ENCODE data around the gene SEC16B.

Gene SEC16B

GRCh38 chr1:177975588-177976495 lies 6.0 kb upstream of the SEC16B start:
- DNase-seq, result peak; percentile 71

GRCh38 chr1:177973585-177973984 lies 3.7 kb upstream of the SEC16B start:
- DNase-seq, result no peak

- no peak for DNase-seq
These were observed 749 bp downstream of the SEC16B start for GRCh38 chr1:177969109-177969508.

GRCh38 chr1:177966199-177966598 lies 3.7 kb downstream of the SEC16B start:
- peak; percentile 28 for DNase-seq

- DNase-seq, result no peak
These were observed 4.6 kb downstream of the SEC16B start for GRCh38 chr1:177965293-177965692.

GRCh38 chr1:177964336-177964735 lies 5.5 kb downstream of the SEC16B start:
- DNase-seq, result no peak

- no peak for DNase-seq
These were observed 8.8 kb downstream of the SEC16B start for GRCh38 chr1:177960939-177961622.

- DNase-seq, result peak; percentile 31
These were observed 9.9 kb downstream of the SEC16B start for GRCh38 chr1:177959811-177960515.

GRCh38 chr1:177958092-177958491 lies 11.8 kb downstream of the SEC16B start:
- DNase-seq, result no peak

GRCh38 chr1:177954076-177954475 lies 15.8 kb downstream of the SEC16B start:
- DNase-seq, result no peak

- no peak for DNase-seq
These were observed 16.3 kb downstream of the SEC16B start for GRCh38 chr1:177953549-177953948.

GRCh38 chr1:177952691-177953090 lies 17.2 kb downstream of the SEC16B start:
- DNase-seq, result no peak

GRCh38 chr1:177952249-177952648 lies 17.6 kb downstream of the SEC16B start:
- DNase-seq, result no peak

GRCh38 chr1:177950506-177950905 lies 19.4 kb downstream of the SEC16B start:
- no peak for DNase-seq

GRCh38 chr1:177948336-177948972 lies 21.4 kb downstream of the SEC16B start:
- DNase-seq, result peak; percentile 72

GRCh38 chr1:177947623-177948022 lies 22.2 kb downstream of the SEC16B start:
- no peak for DNase-seq

GRCh38 chr1:177945943-177946650 lies 23.8 kb downstream of the SEC16B start:
- DNase-seq, result peak; percentile 71

GRCh38 chr1:177944016-177944949 lies 25.6 kb downstream of the SEC16B start:
- DNase-seq, result no peak

GRCh38 chr1:177941976-177942375 lies 27.9 kb downstream of the SEC16B start:
- DNase-seq, result no peak

- DNase-seq, result no peak
These were observed 29.2 kb downstream of the SEC16B start for GRCh38 chr1:177940682-177941081.

GRCh38 chr1:177937931-177938330 lies 31.9 kb downstream of the SEC16B start:
- DNase-seq, result peak; percentile 70

Measured in EL (cell line).